Measurements from ENCODE around the gene RTL5.

RTL5 gene

DNA sequence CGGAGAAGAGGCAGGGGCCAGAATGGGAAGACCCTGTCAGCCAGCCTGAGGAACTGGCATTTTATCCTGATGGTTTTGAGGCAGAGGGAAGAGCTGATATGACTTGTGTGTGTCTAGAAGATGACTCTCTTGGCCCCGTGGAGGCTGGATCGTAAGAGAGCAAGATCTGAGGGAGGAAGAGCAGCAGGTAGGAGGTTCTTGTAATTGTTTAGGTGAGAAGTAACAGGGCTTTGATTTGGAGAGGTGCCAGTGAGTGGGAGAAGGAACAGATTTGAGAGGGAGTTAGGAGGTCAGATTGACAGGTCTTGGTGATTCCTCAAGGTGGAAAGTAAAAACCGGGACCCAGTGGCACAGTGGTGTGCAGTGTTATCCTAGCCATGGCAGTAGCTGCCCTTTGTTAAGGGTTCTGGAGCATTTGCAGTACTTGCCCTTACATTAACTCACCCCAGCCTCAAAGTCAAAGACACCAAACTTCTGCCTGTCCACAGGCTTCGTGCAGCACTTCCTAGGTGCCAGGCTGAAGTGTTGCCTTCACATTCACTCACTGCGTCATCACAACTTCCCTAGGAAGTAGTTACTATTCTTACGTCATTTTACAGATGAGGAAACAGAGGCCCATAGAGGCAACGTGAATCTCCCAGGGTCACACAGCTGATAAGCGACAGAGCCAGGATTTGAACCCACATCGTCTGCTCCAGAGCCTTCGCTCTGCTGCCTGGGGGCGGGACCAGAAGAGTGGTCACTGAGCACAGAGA, 23.7 kb downstream of the RTL5 start:
- no peak for DNase-seq

DNA sequence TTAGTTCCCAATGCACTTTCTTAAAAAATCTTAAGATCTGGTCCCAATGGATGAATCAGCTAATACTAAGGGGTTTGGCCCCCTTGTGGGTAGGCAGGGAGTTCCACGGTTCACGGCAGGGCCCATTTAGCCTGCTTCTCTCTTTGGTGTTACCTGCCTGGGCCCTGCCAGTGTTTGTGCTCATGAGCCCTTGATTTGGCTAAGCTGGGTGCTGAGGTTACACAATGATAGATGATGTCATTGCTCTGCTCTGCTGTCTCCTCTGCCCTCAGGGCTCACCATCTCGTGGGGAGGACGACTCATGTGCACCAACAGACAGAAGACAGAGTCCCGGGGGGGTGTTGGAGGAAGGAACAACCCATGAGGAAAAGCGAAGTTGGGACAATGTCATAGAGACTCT, 24.4 kb downstream of the RTL5 start:
- peak; percentile 23 for DNase-seq

DNA sequence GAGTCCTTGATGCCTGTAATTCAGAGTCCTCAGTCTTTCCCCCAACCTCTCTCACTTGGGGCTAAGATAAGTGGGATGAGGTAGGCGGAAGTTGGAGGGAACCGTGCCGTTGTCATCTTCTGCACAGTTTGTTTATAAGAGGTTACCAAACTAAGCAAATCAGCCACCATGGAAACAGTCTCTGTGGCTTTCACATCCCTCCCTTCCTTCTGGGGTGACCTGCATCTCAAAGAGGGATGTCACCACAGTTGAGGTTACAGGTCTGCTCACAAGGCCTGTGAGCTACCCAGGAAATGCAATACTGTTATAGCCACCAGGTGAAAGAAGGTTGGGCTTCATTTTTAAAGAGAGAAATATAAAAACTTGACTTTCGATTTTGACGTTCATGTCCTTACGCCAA, 26.3 kb downstream of the RTL5 start:
- DNase-seq: peak; percentile 56

DNA sequence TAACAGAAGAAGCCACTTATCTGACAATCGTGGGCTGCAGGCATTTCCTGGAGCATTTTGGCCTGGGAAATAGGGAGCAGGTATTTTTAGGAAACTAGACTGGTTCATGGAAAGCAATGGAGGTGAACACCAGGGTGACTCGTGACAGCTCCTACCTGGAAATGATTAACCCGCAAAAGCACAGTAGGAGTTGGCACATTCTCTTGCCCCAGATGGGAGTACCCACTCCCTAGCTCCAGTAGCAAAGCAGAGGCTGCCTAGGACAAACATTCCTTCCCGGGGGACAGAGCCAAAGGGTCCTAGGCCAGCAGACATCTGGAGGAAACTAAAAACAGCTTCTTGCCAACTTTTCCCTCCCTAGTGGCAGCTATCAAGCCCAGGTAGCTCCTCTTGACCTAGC, 29.0 kb downstream of the RTL5 start:
- DNase-seq: no peak

DNA sequence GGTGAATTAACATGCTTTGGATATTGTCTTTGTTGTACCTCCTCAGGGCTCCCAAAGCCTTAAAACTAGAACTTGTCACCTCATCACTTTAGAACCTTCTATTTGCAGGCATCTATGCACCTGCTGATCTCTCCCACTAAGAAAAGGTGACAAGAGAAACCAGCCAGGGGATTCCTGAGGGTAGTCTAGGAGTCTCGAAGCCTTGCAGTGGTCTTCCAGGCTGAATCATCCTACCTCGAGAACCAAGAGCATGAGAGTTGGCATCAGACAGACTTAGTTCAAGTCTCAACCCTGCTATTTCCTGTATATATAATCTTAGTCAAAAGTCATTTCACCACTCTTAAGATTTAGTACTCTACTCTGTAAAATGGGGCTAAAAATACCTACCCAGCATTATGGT, 29.6 kb downstream of the RTL5 start:
- no peak for DNase-seq

DNA sequence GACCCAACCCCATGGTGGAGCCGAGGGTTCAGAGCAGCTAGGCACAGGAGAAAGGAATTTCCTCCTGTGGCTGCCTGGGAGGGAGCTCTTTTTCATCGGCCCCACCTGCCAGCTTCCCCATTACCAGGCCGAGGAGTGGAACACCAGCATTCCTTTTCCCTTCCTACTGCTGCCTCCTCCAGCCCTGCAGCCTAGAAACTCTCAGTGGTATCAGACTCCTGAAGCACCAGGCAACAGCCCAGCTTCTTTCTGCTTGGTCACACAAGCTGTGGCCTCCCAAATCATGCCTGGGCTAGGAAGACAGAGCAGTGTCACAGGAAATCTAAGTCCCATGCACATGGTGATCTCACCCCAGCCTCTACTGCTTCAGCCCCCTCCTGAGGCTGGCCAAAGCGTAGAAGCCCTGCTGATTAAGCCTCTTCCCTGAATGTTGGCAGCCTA, 30.1 kb downstream of the RTL5 start:
- DNase-seq: no peak

DNA sequence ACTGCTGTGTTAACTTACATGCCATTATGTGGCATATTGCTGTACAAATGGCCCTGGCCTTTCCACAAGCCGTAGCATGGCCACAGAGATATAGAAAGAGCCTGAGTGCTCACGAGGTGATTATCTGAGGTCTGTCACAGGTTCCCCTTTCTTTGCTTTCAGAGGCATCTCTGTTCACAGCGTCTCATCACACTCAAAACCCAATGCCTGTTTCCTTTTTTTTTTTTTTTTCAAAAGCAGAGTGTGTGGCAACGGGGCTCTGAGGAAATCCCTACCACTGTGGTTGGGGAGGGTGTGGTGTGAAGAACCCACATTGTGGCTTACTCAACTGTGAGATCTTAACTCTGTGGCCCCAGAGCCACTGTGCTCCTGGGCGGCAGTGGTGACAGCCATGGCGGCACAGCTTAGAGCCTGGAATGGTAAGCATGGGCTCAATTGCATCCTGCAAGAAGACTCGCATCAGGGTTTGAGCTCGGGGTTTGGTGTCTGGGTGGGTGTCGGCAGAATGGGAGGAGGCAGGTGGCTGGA, 30.8 kb downstream of the RTL5 start:
- DNase-seq: peak; percentile 67

DNA sequence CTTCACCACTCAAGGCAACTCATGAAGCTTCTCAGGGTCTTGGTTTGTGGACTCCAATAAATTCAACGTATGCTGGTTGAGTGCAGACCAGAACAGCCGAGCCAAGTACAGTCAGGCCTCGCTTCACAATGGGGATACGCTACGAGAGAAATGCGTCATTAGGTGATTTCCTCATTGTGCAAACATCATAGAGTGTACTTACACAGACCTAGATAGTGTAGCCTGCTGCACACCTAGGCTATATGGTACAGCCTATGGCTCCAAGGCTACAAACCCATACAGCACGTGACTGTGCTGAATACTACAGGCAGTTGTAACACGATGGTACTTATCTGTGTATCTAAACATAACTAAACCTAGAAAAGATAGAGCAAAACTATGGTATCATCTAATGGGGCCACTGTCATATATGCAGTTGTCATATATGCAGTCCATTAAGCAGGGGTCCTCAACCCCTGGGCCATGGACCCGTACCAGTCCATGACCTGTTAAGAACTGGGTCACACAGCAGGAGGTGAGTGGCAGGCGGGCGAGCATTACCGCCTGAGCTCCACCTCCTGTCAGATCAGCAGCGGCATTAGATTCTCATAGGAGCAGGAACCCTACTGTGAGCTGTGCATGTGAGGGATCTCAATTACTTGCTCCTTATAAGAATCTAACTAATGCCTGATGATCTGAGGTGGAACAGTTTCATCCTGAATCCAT, 31.5 kb downstream of the RTL5 start:
- DNase-seq: no peak

DNA sequence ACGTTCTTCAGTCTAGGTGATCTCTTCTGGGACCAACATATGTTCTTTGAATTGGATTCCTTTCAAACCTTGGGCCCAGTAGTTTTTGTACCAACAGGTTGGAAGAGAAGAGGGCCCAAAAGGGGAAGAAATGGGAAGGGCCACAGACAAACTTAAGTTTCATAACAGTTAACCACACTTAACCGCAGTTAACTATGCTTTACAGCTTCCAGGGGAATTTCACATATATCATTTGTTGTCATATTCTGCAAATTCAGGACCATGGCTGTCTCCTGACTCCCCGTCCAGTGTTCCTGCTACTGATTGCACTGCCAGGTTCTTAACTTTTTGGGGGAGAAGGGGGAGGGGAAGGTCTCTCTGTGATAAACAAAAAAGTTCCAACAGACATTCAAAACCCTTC, 34.6 kb downstream of the RTL5 start:
- DNase-seq: no peak

DNA sequence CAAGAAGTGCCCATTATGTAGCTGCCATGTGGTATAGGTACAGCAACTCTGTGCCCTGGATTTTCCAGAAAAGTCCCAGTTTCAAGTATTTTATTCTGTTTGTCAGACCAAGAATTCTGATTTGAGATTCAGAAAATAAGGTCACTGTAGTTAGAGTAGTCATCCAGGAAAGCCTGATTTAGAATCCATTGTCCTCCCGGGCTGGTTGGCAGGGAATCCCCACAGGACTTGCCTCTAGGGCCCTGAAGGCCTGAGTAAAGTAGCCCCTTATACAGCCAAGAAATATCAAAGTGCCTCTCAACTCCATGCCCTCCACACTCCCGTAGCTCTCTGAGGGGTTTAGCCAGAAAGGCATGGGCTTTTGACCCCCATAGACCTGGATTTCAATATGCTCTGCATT, 36.3 kb downstream of the RTL5 start:
- no peak for DNase-seq

DNA sequence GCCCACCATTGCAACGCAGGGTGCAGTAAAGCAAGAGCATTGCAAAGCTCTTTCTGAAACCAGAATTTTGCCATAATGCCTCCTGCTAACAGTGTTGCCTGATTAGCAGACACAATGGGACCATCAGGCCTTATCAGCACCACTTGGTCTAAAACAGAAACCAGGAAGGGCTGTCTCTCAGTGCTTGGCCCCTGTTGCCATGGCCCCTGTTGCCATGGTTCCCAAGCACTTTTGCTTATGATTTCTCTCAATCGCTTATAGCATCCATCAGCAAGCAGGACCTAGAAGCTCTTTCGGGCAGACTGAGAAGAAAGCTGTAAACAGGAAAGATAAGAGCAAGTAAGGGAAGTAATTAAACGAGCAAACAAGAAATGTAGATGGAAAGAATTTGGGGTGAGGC, 36.8 kb downstream of the RTL5 start:
- peak; percentile 59 for DNase-seq

DNA sequence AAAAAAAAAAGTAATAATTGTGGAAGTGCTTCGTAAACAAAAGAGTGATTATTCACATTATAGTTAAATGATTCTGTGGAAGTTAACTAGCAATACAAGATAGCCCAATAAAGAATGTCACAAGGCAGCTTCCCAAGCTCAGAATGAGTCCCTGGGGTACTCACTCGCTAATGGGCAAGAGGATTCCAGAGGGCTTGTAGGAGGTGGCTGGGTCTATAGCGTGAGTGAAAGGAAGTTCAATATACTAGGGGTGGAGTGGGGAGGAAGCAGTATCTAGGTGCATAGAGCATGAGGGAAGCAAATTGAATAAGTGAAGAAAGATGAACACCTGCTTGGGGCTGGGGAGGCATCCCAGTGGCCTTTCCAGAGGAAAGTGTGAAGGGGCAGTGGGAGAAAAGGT, 42.5 kb downstream of the RTL5 start:
- no peak for DNase-seq

DNA sequence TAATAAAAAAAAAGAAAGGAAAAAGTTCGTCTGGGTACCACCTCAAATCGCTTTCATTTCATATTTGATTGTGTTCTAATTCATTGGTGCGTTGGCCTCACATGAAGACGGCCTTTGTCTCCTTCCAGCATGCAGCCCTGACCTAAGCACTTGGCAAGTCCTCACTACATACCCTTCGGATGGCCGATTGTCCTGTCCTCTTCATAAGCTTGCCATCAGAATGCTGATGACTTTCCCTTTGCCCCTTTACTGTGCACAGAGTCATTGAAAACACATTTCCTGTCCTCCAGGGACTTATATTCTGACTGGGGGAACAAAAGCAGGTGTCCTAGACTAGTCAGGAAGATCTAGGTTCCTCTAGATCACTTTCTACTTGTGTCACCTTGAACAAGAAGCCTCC, 43.0 kb downstream of the RTL5 start:
- DNase-seq: no peak

DNA sequence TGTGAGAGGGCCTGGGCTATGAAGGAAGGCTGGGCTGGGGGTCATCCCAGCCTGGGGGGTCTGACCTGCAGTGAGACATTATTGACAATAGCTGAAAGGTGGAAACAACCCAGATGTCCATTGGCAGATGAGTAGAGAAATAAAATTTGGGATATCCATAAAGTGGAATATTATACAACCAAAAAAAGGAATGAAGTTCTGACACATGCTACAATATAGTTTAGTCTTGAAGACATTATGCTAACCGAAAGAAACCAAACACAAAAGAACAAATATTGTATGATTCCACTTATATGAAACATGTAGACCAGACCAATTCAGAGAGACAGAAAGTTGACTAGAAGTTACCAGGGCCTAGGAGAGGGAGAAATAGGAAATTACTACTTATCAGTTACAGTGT, 44.7 kb downstream of the RTL5 start:
- no peak for DNase-seq

DNA sequence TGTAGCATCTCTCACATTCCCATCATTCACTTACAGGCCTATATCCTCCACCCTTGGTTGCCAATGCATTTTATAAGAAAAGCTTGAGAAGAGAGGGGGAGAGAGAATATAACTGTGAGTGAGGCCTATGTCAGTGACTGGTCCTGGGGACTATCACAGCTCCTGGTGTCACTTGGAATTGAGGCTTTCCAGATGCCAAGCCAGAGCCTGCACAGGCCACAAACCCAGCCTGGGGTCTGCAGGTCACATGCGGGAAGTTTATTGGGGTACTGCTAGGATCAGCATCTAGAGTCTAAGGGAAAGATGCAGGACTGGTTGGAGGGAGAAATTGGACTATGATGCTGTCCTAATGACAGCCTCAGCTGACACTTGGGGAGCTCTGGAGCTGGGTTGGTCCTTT, 47.6 kb downstream of the RTL5 start:
- DNase-seq: no peak

DNA sequence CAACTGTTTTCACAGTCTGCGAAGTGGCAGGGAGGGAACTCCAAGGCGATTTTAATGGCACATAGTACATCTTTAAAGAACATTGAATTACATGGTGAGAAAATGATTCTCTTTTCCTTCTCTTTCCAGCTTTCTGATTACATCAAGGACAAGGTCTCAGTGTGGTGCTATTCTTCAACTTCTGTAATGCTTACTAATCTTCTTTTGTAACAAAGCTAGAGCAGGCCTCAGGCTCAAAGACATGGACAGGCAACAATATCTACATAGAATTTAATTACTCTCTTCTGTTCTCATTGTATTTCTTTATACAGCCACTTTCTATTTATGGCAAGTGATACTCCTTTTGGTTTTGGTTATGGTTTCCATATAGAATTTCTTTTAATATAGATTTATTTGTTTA, 48.4 kb downstream of the RTL5 start:
- no peak for DNase-seq

DNA sequence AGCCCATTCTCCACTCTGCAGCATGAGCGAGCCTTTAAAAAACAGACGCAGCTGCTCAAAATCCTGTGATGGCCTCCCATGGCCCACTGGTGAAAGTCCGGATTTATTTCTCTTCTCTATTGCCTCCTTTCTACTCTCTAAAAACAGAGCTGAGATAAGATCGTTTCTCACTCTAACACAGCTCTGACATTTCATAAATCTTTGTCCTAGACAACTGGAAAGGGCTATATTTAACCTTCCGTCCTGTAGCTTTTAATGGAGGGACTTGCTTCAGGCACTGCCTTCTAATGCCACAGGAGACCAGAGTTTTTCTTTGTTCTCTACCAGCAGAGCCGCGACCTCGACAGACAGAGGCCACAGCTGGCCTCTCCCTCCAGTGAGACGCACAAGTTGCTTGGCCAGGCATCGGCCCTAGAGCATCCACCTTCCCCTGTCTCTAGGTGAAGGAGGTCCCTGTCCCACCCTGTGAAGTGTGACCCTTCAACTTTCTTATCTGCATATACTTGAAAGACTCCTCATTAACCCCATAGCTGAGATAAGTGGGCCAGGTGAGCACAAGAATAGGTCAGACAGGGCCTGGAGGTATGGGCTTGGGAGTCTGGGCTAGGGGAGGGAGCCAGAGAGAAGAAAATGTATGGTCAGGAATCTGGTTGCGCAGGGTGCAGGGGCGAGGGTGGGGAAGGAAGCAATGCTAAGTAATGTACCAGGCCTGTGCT, 50.0 kb downstream of the RTL5 start:
- no peak for DNase-seq

DNA sequence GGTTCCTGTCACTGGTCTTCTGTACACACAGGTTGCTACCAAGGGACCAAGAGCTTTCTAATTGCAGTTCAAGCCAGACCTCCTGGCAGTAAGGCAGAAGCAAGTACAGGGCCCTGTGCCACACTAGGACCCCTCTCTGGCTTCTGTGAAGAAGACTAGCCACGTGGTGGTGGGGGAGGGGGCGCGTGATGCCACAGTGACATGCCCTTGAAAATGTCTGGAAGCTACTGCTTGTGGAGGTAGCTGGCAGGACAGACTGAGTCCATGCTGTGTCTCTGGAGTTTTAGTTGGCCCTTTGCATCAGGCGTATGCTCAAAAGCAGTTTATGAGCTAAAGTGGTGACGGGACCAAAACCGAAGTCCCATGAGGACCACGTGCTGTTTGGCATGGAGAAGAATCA, 50.9 kb downstream of the RTL5 start:
- DNase-seq: no peak

DNA sequence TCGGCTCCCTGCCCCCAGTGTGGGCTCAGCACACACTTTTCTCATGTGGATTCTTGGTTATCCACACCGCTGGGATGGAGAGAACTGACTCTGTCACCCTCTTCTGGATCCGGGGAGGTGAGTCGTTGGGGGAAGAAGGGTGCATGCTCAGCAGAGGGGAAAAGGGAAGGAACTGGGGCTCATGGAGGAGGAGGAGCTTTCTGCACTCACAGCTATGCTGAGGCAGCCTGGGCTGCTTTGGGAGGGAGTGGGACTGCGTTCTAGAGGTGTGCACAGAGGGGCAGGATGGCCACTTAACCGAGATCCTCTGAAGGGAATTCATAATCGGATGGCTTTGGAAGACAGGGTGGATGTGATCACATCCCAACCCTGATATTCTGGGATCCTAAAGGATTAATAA, 51.6 kb downstream of the RTL5 start:
- no peak for DNase-seq

DNA sequence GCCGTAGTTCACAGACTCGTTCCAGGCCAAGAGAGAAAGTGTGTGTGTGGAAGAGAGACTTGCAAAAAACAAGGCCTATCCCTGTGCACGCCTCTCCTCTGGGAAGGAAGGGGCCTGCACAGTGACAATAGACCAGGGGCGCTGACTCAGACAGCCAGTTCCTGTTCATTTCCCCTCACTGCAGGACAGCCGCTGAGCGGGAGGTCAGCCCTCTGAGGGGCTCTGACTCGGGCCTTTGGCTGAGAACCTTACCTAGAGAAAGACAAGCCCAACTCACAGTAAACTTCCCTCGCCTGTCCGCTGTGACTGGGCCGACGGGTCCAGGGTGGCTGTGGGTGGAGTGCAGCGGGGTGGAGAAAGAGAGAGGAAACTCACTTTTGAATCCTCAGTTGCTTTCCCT, 52.1 kb downstream of the RTL5 start:
- DNase-seq: no peak

DNA sequence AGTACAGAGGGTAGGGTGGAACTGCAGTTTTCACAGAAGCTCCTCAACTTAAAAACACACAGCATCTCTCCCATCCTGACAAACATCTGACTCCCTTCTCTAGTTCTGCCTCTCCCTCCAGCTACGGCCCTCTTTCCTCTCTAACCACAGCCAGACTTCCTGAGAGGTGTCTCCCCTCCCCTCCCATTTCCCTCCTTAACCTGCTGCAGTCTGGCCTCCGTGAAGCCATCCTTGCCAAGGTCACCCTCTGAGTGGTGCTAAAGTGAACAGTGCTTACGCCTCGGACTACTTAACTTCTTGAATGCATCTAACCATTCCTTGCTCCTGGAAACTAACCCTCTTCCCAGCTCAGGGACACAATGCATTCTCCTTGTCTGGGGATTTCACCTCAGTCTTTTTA, 53.3 kb downstream of the RTL5 start:
- DNase-seq: no peak
